T-helper 1 cell (primary cell): ENCODE data around the gene MAGI2.

ENCODE experiments used
- DNase-seq, 5 donors: peaks; one replicate each; pipeline ENCODE4 v3.0.0-alpha.2; 2012 to 2020

MAGI2 gene

DNA sequence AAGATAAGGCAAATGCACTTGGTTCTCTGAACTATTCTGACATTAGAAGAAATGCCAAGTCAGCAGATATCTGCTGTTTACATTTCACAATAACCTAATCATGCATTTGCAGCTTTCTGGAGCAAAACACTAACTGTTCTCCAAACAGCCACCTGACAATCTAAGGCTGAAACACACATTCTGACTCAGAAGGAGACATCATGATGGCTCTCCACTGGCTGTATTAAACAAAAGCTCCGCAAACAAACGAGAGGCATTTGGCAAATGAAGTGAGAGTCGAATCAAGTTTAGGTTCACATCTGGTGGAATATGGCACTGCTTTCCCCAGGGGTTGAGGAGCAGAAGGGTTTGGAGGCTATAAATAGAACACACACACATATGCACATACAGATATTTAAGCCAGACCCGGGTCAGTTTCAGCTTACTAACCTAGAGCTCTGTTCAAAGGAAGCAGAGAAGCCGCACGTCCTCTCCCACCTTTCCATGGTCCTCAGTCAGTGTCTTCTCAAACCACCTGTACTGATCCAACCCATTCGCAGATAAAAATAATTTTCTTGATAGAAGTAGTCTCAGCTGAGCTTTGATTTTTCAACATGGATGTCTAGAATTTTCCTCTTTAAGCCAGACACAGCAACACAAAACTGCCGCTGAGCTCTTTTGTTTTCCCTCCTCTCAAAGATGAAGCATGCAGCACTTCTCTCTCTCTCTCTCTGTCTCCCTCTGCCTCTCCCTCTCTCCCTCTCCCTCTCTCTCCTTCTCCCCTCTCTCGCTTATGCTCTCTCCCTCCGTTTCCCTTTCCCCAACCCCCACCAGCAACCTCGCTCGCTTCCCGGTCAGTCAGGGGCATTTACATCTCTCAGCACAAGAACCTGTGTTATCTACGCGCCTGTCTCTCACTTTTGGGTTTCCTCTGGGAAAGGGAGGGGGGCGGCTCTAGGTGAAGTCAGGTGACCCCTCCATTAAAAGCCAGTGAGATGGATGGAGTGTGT is 682.8 kb downstream of the MAGI2 start:
- DNase-seq: no peak

- DNase-seq: no peak
Measured at GRCh38 chr7:78769481-78770101, 683.9 kb downstream of the MAGI2 start.

DNA sequence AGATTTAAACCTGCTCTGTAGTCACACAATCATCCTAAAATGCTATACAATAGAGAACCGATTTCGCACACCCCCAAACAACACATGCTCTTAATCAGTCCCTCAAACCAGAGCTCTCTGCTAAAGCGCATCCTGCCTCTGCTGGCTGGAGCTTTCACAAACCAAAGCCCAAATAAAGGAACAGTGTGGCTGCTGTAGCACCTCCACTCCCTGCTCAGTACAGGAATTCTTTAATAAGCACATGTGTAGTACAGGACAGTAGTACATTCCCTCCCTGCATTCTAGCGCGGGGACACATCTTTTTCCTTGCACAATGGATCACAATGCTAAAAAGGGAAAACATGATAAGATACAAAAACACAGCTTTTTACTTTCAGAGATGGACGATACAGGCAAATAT is 684.6 kb downstream of the MAGI2 start:
- no peak for DNase-seq

- no peak for DNase-seq
Measured at GRCh38 chr7:78765943-78766729, 687.3 kb downstream of the MAGI2 start.

GRCh38 chr7:78764571-78764970 is 688.9 kb downstream of the MAGI2 start:
- DNase-seq: no peak

- no peak for DNase-seq
Measured at GRCh38 chr7:78762625-78763024, 690.8 kb downstream of the MAGI2 start.

- DNase-seq: no peak
Measured at GRCh38 chr7:78760620-78761355, 692.7 kb downstream of the MAGI2 start.

DNA sequence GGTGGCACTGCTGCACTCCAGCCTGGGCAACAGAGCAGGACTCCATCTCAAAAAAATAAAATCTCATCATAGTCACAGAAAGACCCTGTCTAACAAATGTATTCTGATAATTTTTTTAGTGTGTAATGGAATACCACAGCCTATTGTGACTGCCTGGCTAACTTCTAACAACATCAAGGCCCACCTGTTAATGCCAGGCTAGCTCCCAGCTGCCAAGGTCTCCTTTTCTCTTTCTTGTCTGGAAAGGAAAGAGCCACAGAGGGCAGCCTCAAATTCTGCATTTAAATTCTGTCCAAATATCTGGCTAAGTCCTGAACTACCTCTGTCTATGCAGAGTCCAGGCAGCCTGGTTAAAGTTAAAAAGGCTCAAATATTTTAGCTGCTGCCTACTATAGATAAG is 700.9 kb downstream of the MAGI2 start:
- no peak for DNase-seq

GRCh38 chr7:78751253-78751652 is 702.2 kb downstream of the MAGI2 start:
- no peak for DNase-seq

DNA sequence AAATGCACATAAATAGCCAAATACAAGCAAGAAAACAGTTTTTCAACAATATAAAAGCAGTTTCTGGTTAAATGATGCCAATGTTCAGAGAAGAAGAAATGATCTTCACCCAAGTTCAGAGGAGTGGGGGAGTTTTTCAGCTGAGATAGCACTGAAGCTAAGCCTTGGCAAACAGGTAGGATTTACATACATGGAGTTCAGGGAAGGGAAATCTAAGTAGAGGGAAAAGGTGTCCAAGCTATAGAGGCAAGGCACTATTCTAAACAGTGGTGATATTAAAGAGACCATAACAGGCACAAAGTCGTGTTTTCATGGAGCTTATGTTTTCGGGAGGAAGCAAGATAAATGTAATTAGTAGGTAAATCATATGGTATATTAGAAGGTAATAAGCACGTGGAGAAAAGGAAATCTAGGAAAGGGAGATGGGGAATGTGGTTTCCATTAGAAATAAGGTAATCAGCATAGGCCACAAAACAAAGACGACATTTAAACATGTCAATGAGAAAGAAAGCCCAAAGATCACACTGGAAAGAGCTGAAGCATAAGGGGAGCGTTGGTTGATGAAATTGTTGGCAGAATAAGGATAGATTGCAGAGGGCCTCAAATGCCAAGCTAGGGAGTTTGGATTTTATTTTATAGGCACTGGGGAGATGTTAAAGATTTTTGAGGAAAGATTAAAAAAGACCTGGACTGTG is 704.3 kb downstream of the MAGI2 start:
- no peak for DNase-seq

- DNase-seq: no peak
Measured at GRCh38 chr7:78747592-78747991, 705.9 kb downstream of the MAGI2 start.

DNA sequence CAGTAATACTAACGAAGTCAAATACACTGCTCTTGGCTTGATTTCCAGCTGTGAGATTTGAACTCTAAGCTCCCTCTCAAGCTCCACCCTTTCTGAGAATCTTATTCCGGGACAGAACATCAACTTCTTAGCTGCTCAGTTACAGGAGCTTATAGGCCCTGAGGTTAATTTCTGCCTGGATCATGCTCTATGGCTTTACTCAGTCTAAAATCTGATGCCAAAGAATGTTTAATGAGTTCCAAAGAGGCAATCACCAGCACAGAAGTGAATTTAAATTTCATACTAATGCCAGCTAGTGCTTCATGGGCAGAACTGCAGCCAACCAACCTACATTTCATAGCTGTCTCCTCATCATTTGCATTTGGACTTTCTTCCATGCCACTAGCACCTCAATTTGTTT is 707.2 kb downstream of the MAGI2 start:
- no peak for DNase-seq

DNA sequence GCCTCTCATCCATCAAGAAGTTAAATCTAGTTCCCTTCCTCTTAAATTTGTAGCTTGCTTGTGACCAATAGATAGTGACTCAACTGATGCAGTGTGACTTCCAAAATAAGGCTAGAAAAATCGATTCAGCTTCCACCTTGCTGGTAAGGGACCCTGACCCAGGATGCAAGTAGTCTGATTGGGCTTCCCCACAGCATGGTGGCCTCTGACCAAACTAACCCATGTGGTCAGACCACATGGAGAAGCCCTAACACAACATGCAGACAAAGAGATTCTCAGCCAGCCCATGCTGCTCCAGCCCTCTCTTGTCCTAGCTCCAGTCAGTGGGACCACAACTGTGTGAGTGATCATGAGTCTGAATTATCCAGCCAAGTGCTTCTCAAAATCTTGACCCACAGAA is 710.8 kb downstream of the MAGI2 start:
- DNase-seq: no peak

- DNase-seq: no peak
Measured at GRCh38 chr7:78736548-78736947, 716.9 kb downstream of the MAGI2 start.

DNA sequence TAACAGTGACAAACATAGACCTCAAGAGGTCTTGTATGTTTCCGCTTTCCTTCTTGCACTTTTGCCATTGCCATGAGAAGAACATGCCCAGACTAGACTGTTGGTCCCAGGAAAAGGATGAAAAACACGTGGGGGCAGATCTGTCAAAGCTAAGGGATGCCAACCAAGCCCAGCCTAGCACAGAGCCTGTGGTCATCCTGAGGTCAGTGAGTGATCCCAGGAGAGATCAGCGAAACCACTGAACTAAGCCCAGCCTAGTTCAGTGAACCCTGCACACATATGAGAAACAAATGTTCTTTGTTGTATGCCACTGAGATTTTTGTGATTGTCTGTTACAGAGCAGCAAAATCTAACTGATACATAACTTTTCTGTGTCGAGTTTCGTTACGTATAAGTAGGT is 718.8 kb downstream of the MAGI2 start:
- DNase-seq: no peak

GRCh38 chr7:78720066-78720465 is 733.4 kb downstream of the MAGI2 start:
- no peak for DNase-seq

GRCh38 chr7:78718212-78718611 is 735.3 kb downstream of the MAGI2 start:
- no peak for DNase-seq

- no peak for DNase-seq
Measured at GRCh38 chr7:78716876-78717275, 736.6 kb downstream of the MAGI2 start.

GRCh38 chr7:78714356-78714755 is 739.1 kb downstream of the MAGI2 start:
- no peak for DNase-seq

DNA sequence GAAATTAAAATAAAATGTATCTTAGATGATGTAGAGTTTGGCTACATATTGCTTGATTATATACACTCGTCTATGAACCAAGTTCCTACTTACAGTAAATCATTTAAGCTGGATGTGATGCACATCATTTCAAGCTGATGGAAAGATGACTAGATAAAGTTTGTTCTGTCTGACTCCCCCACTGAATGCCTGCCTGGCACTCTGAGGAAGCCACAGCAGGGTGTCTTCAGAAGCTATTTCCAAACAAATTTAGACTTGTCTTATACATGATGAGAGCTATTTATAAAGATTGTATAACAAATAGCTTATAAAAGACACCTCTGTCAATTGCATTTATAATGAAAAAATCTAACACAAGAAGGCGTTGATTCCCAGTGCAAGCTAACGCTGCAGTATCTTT is 741.4 kb downstream of the MAGI2 start:
- no peak for DNase-seq

GRCh38 chr7:78709658-78710057 is 743.8 kb downstream of the MAGI2 start:
- no peak for DNase-seq

DNA sequence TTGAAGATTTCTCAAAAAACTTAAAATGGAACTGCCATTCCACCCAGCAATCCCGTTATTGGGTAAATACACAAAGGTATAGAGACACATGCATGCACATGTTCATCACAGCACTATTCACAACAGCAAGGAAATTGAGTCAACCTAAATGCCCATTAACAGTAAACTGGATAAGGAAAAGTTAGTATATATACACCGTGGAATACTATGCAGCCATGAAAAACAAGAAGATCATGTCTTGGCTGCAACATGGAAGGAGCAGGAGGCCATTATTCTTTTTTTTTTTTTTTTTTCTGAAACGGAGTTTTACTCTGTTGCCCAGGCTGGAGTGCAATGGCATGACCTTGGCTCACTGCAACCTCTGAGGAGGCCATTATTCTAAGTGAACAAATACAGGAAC is 749.0 kb downstream of the MAGI2 start:
- no peak for DNase-seq
